ENCODE measurements around the gene XYLB.

The XYLB gene

DNA sequence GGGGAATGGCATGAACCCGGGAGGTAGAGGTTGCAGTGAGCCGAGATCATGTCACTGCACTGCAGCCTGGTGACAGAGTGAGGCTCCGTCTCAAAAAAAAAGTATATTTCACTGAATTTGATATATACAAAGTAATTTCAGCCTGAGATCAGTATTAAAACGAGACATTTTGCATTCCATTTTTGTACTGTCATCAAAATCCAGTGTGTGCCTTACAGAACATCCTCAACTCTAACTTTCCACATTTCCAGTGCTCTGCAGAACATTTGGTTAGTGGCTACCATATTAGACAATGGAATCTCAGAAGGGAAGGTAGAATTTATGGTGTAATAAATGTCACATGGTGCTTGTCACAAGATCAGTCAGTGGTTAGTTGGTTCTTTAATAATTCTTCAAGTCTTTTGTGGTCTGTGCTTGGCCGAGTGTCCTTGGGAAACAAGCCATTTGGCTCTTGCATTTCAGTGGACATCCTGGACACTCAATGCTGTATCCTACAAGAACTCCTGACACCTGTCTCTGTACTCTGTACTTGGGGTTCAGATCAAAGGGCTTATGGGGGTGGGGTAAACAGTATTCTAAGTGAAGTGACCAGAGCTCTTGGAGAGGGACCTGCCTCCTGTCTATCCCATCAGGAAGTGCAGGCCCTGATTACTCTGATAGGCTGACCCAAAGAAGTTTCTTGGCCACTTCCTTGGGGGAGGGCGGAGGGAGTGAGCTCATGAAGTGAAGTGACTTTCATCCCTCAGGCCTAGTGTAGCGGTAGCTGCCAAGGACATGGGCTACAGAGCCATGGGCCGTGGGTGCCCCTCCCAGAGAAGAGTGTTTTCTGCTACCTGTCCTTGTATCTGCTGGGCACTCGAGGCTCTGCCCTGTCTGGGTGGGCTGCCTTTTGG is 110.8 kb downstream of the XYLB start:
- DNase-seq: no peak

DNA sequence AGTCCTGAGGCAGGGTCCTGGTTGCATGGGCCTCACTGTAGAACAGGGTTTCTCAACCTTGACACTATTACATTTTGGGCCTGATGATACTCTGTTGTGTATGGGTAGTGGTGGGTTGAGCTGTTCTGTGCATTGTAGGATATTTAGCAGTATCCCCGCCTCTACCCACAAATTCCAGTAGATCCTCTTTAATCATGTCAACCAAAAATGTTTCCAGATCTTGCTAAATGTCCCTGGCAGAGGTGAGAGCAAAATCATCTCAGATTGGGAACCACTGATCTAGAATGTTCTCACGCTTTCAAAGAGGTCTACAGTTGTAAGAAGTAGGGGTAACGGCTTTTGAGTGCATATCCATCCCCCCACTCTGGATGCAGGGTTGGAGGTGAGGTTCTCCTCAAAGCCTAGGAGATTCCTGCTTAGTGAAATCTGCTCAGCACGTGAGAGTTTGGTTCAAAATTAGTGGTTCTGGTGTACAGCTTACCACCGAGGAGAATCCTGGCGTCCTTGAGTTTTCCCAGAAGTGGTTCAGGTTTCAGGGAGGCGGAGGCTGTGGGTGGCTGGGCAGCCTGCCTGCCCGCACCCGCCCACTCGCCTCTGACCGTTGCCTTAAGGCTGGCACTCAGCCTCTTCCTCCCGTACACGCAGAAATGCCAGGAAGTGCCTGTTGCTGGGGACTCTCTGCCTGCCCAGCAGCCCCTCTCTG is 112.4 kb downstream of the XYLB start:
- no peak for DNase-seq

DNA sequence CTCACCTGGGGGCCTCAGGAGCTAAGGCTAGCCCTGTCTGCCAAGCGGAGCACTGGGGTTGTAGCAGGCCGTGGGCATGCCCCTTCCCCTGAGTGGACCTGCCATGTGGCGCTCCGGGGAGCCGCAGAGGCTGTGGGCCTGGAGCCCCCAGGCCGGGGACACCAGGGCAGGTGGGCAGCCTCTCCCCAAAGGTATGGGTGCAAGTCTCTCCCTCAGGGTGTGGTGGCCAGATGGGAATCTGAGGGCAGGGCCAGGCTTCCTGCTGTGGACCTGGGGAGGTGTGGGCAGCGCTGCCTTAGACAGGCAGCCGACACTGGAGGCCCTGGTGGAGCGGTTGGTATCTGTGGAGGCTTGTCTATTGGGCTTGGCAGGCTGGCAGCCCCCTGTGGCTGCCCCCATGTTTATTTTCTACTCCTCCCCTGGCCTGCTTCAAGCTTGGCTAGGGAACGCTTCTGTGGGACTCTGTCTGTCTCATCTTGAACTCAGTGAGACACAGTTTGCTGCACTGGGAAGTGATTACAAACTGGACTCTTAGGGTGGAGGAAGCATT is 113.0 kb downstream of the XYLB start:
- DNase-seq: no peak

DNA sequence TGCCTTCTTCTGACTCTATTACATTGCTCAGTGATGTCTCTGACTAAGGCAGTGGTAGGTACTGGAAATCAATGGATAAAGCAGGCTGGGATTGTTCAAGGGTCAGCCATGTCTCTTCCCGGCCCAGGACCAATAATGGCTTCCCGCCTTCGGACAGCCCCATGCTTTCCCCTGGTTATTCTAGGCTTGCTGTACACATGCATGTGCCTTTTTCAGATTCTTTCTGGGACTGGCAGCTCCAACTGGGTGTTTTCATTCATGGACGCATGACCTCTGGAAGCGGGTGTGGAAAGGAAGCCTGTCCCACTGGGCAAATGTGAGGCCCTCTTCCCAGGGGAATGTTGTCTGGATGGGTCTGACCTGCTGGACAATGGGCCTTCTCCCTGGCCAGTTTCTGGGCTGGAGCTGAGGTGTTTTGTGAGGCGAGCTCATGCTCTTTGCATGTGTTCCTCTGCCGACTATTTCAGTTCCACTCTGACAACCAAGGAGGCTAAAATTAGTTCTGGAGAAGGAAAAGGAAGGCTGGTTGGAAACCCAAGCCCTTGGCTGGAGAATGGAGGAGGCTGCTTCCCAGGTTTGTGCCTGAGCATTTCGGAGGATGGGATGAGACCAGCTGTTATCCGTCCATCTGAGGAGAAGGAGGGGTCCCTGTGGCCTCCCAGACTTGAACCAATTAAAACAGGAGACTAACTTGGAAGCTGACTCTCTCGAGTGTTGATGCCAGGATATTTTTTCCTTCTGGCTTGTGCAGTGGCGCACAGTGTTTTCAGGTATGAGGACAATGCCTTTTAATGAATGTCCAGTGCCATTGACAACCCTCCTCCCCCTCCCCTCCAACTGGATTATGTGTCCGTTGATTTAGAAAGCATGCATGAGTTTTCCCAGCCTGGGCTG is 114.0 kb downstream of the XYLB start:
- DNase-seq: no peak
